Measurements from ENCODE around the gene KRTAP4-6.
"Not testable (repeated sequence)": the region's sequence is repeated elsewhere in the genome, so short reads cannot be mapped to it uniquely, and the experiment has no call there.

KRTAP4-6 gene

DNA sequence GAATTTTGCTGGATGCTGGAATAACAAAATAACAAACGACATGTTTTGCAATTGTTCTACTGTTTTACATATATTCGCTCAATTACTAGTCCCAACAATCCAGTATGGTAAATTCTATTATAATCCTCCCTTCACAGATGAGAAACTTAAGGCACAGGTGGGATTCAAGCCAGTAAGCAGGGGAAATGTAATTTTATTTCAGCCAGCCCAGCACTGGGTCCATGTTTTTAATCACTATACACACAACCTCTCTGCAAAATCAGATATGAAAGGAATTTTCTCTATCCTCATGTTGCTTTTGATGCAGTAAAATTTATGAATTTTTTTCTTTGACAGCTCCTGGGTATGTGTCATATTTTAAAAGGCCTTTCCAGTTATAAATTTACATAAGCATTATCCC, 4.9 kb upstream of the KRTAP4-6 start:
- no peak for DNase-seq

DNA sequence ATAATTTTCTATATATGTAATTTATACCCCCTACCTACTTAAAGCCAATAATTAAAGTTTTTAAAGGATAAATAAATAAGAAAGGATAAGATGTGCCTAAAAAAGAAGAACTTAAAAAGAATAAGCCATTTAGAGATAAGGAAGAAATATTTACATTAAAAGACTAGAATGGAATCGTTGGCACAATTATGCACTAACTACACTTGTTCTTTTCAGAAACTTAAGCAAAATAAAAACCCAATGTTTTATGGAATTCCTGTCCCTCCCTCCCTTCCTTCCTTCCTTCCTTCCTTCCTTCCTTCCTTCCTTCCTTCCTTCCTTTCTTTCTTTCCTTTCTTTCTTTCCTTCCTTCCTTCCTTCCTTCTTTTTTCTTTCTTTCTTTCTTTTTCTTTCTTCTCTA, 4.5 kb upstream of the KRTAP4-6 start:
- DNase-seq, result no peak

DNA sequence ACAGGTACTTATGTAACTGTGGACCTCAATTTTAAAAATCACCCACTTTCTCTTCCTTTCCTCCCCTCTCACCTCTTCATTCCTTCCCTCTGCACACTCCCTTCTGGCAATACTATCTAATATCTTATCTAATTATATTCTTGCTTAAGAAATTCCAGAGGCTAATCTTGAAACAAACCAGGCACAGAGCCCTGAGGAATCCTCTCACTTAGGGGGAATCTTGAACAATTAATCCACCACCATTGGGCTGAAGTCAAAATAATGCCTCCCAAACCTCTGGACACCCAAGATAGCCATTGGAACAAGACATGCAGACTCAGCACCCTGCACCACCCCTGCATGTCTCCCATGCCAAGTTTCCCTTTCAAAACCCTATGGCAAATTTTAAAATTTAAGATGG, 1.0 kb upstream of the KRTAP4-6 start:
- DNase-seq, result no peak

DNA sequence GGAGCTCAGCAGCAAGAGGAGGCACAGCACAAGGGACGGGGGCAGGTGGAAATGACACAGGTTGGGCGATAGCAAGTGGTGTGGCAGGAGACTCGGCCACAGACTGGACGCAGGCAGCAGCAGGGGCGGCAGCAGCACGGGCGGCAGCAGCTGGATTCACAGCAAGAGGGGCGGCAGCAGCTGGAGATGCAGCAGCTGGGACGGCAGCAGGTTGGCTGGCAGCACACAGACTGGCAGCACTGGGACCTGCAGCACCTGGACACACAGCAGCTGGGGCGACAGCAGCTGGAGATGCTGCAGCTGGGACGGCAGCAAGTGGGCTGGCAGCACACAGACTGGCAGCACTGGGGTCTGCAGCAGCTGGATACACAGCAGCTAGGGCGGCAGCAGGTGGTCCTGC, 479 bp downstream of the KRTAP4-6 start:
- not testable (repeated sequence) for DNase-seq

DNA sequence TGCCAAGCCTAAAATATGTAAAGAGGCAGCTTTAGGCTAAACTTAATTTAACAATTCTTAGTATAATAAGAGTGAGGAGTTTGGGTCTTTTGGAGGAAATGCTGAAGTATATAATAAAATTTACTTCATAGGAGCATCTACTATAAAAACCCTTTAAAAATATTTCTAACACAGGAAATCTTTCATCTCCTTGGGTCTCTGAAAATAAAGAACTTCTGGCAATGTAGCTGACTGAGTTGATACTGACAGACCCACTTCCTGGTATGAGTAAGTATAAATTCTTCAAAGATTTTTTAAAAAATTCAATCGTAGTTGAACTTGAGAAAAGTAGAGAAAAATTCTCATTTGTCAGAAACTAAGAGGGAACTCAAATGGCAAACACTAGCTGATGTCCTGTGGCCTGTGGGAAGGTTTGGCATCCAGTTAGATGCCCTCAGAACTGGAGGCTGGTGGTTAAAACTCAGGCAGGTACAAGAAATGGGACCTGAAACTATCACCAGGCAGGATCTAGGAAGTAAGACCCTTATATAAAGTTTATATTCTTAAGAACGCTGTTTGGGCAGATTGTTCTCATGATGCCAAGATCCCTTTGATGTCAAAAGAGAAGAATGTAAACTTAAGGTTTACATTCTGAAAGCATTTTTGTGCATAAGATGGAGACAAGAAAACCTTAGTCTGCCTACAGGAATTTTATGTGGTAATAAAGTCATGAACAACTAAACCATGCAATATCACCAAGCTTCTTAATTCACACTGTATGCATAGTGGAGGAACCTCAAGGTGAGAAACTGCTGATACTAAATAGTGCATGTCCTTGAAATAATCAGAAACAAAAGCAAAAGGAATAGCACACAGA, 6.2 kb downstream of the KRTAP4-6 start:
- DNase-seq, result no peak

DNA sequence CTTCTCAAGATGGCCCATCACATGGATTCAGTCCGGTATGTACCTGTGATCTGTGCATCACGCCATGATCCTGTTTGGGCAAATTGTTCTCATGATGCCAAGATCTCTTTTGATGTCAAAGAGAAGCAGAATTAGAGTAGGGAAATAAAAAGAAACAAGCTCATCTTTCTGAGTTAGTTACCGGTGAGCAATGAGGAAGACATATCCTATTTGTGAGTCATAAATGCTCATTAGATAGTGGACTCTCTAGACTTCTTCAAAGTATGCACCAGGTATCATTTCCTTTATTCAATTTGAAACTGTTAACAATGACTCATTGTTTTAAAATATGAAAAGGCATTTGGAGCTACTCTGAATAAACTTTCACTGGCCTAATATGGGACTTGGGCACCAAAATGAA, 8.4 kb downstream of the KRTAP4-6 start:
- no peak for DNase-seq

DNA sequence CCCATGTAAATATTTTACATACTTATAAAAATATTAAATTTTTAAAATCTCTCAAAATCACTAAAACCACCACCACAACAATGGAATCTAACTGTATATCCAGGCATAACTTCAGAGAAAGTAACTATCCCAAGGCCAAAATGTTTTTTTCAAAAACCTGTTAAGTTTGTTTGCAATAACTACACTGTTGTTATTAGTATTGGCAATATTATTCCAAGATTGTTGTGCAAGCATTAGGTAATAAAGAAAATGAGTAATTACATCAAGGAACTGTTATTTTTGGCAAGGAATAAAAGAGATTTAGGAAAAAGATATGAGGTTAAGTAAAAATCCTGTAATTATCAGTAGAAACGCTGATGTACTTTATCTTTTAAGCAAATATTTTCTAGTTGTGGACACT, 13.0 kb downstream of the KRTAP4-6 start:
- no peak for DNase-seq

DNA sequence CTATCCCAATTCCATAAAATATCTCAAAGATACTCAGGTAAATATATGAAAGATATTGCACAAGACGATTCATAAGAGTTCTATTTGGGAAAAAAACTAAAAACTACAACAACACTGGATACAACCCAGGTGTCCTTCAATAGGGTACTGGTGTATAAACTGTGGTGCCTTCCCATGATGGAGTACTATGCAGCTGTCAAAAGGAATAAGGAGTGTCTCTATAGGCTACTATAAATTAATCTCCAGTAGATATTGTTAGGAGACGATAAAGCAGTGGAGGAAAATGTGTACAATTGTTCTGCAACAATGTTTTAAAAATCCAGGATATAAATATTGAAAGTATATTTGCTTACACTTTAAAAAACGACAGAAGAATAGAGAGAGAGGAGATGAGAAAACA, 13.9 kb downstream of the KRTAP4-6 start:
- DNase-seq, result no peak

DNA sequence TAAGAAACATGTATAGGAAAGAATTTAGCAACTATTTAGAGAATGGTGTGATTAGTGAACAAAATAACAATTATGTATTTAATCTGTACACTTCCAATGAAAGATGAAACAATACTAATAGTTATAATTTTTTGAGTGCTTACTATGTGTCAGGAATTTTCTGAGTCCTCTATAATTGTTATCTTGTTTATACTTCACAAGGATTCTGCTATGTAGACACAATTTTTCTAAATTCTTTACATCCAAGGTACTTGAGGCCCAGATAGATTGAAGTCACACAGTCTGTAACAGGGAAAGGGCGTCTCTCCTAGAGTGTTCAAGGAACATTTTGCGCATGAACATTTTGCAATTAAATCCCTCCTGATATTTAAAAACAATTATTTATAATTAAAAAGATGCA, 15.3 kb downstream of the KRTAP4-6 start:
- no peak for DNase-seq

DNA sequence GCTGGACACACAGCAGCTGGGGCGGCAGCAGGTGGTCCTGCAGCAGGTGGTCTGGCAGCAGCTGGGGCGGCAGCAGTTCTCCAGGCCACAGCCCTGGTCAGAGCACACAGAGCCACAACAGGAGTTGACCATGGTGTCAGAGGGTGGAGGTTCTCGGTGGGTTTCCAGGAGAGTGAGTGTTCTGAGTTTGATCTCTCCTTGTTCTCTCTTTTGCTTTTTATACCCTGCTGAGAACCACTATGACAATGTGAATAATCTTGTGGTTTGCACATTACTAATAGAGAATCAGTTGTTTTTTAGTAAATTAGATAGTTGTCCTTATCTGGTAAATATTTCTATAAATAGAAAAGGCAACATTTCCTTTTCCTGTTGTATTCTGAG, 16.4 kb downstream of the KRTAP4-6 start, which contains the start of gene KRTAP4-12:
Gene KRTAP4-12 (minus strand): TSS at position 192 of the 381 bp plus-strand sequence. CDS start 60 bp downstream, at position 132.
- DNase-seq, result not testable (repeated sequence)

DNA sequence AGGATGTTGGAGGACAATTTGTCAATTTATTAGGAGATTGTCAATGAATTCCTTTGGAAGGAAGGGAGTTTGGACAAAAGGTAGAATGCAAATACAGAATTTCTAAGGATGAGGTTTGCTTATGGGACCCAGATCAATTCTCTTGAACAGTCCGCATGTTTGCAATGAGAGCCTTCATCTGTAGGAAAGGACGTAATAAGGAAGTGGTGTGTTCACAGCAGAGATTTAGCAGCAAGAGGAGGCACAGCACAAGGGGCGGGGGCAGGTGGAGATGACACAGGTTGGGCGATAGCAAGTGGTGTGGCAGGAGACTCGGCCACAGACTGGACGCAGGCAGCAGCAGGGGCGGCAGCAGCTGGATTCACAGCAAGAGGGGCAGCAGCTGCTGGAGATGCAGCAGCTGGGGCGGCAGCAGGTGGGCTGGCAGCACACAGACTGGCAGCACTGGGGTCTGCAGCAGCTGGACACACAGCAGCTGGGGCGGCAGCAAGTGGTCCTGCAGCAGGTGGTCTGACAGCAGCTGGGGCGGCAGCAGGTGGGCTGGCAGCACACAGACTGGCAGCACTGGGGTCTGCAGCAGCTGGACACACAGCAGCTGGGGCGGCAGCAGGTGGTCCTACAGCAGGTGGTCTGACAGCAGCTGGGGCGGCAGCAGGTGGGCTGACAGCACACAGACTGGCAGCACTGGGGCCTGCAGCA, 16.9 kb downstream of the KRTAP4-6 start:
- not testable (repeated sequence) for DNase-seq

DNA sequence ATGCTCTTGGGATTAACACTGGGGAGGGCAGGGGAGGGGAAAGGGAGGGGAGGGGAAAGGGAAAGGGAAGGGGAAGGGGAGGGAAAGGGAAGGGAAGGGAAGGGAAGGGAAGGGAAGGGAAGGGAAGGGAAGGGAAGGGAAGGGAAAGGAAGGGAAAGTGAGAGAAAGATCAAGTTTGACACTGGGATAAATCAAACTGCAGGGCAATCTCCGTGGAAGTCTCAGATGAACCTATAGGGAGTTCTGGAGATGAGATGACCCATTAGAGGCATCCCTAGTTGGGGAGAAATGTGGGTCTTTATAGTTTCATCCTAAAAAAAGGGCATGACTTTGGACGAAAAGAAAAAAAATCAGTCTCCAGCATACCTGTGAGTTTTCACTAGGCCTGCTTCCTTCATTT, 18.6 kb downstream of the KRTAP4-6 start:
- DNase-seq, result no peak

DNA sequence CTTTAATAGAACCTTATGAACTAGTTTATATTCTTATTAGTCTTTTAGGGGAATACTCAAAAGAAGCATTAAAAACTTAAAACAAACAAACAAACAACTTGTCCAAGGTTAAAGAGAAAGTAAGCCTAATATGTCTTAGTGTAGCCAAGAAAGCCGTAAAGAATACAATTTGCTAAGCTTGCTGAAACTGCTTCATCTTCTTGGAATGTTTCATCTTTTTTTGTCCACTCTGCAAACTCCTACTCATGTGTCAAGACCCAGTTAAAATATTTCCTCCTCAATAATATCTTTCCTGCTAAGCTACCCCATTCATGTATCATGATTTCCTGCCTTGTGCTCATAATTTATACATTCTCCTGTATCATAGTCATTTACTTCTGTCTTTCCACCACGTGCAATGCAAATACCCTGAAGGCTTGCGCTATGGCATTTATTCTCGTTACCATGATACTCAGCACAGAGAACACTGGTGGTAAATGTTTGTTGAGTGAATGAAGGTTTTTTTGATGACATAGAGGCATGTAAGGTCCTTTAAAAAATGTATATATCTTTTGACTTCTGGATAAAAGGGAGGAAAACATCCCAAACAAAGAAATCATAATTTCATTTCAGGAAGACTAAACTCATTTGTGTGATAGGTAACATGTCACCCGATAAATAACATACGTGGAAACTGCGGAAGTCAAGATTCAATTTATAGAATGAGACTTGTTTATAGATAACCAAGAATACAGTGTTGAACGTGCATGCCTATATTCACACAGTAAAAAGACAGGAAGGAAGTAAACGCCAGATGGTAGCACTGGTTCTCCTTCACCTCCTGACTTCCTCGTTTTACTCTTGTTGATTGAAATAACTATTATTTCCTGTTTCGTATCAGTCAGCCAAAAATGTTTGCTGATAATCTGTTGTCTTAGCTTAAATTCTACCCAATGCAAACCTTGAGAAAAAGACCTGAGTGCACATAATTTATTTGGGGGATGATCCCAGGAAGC, 20.4 kb downstream of the KRTAP4-6 start:
- DNase-seq, result not testable (repeated sequence)

DNA sequence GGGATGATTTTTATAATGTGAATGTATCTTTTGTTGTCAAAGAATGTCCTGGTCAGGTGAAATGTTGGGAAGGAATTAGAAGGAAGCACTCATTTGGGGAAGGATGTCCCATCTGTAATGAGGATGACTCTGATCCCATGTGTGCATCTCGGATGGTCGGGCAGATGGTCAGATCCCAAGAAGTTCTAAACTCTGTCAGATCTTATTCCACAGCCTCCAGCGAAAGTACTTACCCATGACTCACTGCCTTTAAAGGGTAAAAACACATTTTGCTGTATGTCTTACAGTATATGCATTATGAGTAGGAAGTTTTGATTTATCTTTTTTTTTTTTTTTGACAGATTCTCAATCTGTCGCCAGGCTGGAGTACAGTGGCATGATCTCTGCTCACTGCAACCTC, 21.6 kb downstream of the KRTAP4-6 start:
- no peak for DNase-seq

DNA sequence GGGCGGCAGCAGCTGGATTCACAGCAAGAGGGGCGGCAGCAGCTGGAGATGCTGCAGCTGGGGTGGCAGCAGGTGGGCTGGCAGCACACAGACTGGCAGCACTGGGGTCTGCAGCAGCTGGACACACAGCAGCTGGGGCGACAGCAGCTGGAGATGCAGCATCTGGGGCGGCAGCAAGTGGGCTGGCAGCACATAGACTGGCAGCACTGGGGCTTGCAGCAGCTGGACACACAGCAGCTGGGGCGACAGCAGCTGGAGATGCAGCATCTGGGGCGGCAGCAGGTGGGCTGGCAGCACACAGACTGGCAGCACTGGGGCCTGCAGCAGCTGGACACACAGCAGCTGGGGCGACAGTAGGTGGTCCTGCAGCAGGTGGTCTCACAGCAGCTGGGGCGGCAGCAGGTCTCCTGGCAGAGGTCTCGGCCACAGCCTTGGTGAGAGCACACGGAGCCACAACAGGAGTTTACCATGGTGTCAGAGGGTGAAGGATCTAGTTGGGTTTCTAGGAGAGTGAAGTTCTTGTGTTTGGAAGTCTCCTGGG, 22.4 kb downstream of the KRTAP4-6 start, which contains the start of gene KRTAP4-11:
Gene KRTAP4-11 (minus strand): TSS at position 528 of the 541 bp plus-strand sequence. CDS start 58 bp downstream, at position 470.
- DNase-seq, result not testable (repeated sequence)

DNA sequence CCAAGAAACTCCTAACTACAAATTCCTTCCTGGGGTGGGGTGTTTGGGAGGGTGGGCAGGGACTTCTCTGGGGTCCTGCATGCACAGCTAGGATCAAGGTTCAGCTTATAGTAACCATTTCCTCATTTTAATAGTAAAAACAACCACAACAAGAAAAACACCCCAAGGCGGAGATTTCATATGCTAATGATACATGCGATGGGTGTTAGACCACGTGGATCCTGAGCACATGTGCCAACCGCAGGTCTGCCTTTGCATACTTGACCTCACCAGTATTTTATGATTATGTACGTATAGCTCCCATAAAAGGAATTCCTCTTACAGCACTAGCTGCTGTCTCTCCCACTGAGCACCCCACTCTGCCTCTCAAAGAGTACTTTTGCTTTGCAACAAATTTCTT, 24.0 kb downstream of the KRTAP4-6 start:
- DNase-seq, result no peak

DNA sequence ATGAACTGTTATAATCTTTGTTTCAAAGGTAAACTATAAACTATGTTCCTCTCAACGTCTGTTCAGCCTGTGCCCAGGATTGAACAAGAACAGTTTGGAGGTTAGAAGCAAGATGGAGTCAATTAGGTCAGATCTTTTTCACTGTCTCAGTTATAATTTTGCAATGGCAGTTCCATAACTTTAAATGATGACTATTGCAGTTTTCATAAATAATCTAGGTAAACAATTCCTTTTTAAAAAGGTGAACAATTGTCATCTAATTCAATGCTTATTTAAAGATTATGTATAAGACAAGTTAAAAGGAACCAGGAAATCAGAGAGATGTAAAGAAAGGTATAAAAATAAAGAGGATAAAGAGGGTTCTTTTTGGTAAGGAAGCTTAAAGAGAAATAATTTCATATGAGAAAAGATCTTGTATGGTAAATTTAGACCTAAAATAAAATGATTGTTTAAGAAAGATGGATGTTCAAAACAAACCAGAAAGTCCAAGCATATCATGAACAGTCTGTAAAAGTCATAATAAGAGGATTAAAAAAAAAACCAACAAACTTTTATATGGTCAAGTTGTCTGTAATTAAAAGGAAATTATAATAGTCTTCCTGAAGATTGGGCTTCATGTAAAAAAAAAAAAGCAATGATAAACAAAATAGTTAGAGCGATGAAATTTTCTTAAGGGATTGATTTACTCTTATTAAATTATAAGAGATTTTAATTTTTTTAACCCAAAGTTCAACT, 29.0 kb downstream of the KRTAP4-6 start:
- DNase-seq, result no peak

DNA sequence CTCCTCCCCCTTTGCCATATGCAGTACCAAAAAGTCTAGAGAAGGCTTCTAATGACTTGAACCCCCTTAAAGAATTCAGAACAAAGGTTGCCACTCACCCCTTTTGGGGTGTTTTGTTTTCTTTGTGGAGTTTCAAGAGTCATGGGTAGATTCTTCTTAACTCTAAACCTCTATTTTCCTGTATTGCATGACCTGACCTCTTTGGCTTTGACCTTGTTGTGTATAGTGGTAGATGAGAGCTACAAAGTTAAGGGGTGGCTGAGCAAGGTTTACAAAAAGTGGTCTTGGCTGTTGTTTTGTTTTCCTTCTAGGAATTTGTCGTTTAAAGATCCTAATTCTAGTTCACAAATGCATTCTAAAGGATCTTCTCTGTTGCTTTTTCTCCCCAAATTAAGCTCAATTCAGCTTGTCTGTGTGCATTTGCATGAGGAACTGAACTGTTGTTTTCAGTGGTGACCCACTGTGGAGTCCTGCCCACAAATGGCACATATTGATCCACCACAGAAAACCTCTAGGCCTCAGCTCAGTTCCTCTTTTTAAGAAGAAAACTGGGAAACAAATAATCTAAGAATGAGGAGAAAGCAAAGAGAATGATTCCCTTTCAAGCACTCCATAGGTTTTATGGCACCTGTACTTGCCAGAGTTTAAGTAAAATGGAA, 31.5 kb downstream of the KRTAP4-6 start:
- DNase-seq, result not testable (repeated sequence)

DNA sequence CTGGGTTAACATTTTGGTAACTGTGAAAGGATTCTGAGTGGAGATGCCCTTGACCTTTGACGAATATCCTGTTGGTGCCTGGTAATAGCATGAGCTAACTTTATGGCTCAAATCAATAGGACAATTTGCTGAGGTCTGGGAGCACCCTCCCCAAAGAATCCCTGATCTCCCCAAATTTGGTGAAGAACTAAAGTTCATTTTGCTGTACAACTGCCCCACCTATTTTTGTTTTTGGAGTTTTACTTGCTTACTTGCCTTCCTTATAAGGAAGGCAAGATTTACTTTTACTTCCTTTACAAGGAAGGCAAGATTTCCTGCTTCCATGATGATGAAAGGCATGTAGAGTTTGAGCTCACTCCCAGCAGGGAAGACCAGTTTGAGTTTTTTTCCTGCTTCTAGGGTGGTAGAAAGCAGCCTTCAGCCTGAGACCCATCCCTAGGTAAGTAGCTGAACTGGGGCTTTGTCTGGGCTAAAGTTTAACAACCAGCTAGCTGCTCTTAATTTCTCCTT, 32.3 kb downstream of the KRTAP4-6 start:
- no peak for DNase-seq

DNA sequence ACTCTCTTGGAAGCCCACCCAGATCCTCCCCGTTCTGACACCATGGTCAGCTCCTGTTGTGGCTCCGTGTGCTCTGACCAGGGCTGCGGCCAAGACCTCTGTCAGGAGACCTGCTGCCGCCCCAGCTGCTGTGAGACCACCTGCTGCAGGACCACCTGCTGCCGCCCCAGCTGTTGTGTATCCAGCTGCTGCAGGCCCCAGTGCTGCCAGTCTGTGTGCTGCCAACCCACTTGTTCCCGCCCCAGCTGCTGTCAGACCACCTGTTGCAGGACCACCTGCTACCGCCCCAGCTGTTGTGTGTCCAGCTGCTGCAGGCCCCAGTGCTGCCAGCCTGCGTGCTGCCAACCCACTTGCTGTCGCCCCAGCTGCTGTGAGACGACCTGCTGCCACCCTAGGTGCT, 35.0 kb downstream of the KRTAP4-6 start, which contains the start of gene KRTAP4-9:
Gene KRTAP4-9 (plus strand): TSS at position 43 of the 400 bp plus-strand sequence. CDS start 0 bp downstream, at position 43.
- DNase-seq, result not testable (repeated sequence)

Data from NCI-H82 (cell line).